ENCODE data around the gene GALNTL6. TPM values are rescaled to one million over a fixed set of nuclear protein-coding genes. Genes with fewer than 3 reads are reported as not detected.

Gene GALNTL6
- total RNA-seq, 1 experiment from 2014 or later = not detected

- Histone ChIP-seq H2BK20ac (ENCODE audit: low read depth, low read length, poor library complexity, severe bottlenecking) (no peak overlapping the region), H2BK5ac (ENCODE audit: insufficient read length, low read length) (no peak overlapping the region), H4K91ac (ENCODE audit: insufficient read length, low read depth, low read length) (no peak overlapping the region), H4K5ac (ENCODE audit: insufficient read length, low read depth, low read length) (no peak overlapping the region), H3K9me3 (ENCODE audit: control insufficient read depth, low read depth, low read length) (no peaks in the 10 kb centered on the region), H3K4me1 (ENCODE audit: insufficient read depth, low read length) (no peaks in the 10 kb centered on the region), H2BK120ac (ENCODE audit: low read depth, low read length, poor library complexity, severe bottlenecking) (no peak overlapping the region), H4K20me1 (ENCODE audit: control insufficient read depth, insufficient read depth, insufficient read length) (no peaks in the 10 kb centered on the region), H2BK15ac (ENCODE audit: low read depth, low read length) (no peak overlapping the region), H3K4ac (ENCODE audit: low read depth, low read length) (no peak overlapping the region), H3K79me2 (ENCODE audit: insufficient read depth, low read length) (no peaks in the 10 kb centered on the region), H3K27ac (ENCODE audit: insufficient read length, low read depth, low read length) (no peak overlapping the region), H3K18ac (ENCODE audit: insufficient read length, low read depth, low read length) (no peak overlapping the region), H3K23ac (ENCODE audit: insufficient read length, low read depth, low read length) (no peak overlapping the region), H3K27me3 (ENCODE audit: insufficient read depth, low read length) (no peaks in the 10 kb centered on the region), H2BK12ac (ENCODE audit: insufficient read length, low read depth, low read length) (no peak overlapping the region), H3K23me2 (ENCODE audit: insufficient read length, low read depth, low read length, poor library complexity, severe bottlenecking) (no peaks in the 10 kb centered on the region), H2AFZ (ENCODE audit: low read length) (no peak overlapping the region), H3T11ph (ENCODE audit: low read length) (no peak overlapping the region), H3K14ac (ENCODE audit: insufficient read depth, low read length) (no peak overlapping the region), H3K56ac (ENCODE audit: insufficient read length, low read depth, low read length) (no peak overlapping the region), H3K79me1 (ENCODE audit: insufficient read depth, low read depth, low read length, poor library complexity, severe bottlenecking) (no peaks in the 10 kb centered on the region), H3K4me2 (ENCODE audit: insufficient read depth, insufficient read length, low read length) (no peak overlapping the region), H4K8ac (replicated peaks; ENCODE audit: insufficient read length, low read depth, low read length) (no peak overlapping the region), H2AK5ac (ENCODE audit: insufficient read length, low read length) (no peak overlapping the region), H3K9ac (ENCODE audit: extremely low read depth, insufficient read length, low read length) (no peak overlapping the region)
- DNase-seq = no peak
- H3K27me3 Mint-ChIP-seq (ENCODE audit: low read depth) = no peaks in the 10 kb centered on the region
- peaks cover 2 to 3% of the 10 kb centered on the region in 2 experiments; a peak in 2 of 4 replicates for H3K4me1 Mint-ChIP-seq
- H3K4me3 Mint-ChIP-seq = no peak overlapping the region
- no peaks in the 10 kb centered on the region for H3K9me3 Mint-ChIP-seq
- no peak overlapping the region for H3K27ac Mint-ChIP-seq
- no peaks in the 10 kb centered on the region for H3K36me3 Mint-ChIP-seq (ENCODE audit: insufficient read depth in 1 of 3, low read depth in 3 of 3)
- TF ChIP-seq, protein P1, sequence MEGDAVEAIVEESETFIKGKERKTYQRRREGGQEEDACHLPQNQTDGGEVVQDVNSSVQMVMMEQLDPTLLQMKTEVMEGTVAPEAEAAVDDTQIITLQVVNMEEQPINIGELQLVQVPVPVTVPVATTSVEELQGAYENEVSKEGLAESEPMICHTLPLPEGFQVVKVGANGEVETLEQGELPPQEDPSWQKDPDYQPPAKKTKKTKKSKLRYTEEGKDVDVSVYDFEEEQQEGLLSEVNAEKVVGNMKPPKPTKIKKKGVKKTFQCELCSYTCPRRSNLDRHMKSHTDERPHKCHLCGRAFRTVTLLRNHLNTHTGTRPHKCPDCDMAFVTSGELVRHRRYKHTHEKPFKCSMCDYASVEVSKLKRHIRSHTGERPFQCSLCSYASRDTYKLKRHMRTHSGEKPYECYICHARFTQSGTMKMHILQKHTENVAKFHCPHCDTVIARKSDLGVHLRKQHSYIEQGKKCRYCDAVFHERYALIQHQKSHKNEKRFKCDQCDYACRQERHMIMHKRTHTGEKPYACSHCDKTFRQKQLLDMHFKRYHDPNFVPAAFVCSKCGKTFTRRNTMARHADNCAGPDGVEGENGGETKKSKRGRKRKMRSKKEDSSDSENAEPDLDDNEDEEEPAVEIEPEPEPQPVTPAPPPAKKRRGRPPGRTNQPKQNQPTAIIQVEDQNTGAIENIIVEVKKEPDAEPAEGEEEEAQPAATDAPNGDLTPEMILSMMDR (conservative IDR thresholded peaks at IDR 0.05) = no peak
Observed at GRCh38 chr4:171978216-171978615, 165.0 kb downstream of the GALNTL6 start.
